ENCODE measurements around the gene FRAS1. TPM values are rescaled to one million over a fixed set of nuclear protein-coding genes. Genes with fewer than 3 reads are reported as not detected.

Gene FRAS1
- total and polyA plus RNA-seq, 2 of the 8 experiments (the other 6 are each of a cell fraction or from before 2014, with no cell fraction given), result 38.5 to 109 TPM

DNA sequence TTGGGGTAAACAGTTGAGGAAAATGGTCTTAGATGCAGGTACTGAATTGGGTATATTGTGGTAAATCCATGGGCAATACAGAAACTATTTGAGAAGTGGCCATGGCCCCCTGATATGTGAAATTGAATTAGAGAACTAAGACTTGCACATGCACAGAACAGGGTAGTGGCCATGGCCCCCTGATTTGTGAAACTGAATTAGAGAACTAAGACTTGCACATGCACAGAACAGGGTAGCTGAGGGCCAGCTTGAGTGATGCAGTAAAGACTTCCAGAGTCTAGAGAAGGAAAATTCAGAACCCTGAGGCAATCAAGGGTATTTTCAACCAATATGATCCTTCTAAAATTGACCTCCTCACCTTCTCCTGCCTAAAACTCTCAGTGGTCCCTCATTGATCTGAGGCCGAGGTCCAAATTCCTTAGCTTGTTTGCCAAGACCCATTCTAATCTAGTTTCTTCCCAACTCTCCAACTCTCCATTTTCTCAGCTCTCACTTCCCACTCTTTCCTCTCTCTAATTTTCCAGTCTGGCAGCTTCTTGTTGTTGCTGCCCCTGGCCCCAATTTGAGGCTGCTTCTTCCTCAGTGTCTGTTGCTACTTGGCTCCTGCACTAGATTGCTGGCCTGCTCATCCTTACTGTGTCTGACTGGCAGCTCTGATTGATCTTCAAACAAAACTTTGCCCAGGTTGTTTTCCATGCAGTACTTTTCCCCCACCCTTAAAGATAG lies 72.4 kb downstream of the FRAS1 start:
- Histone ChIP-seq H4K20me1 (replicated peaks in 1 of 2; ENCODE audit: control insufficient read depth in 1 of 2, insufficient read depth in 2 of 2, low read length in 2 of 2) (peaks cover 0 to 6% of the 10 kb centered on the region in 2 experiments), H3K27ac (ENCODE audit: low read depth, low read length) (no peak overlapping the region), H2BK12ac (ENCODE audit: low read depth, low read length) (no peak overlapping the region), H2AFZ (ENCODE audit: low read length) (no peak overlapping the region), H2BK120ac (replicated peaks; ENCODE audit: low read depth, low read length) (no peak overlapping the region), H3K4ac (replicated peaks; ENCODE audit: insufficient read length, low read depth, low read length) (no peak overlapping the region), H2AK5ac (ENCODE audit: low read depth, low read length) (0 out of 2 replicates have a peak overlapping the region, but pooled peaks have one; percentile 13), H3K14ac (ENCODE audit: insufficient read length) (no peak overlapping the region), H3K4me2 (ENCODE audit: insufficient read depth in 1 of 2, low read depth in 2 of 2, low read length in 2 of 2) (no peak overlapping the region), H4K8ac (ENCODE audit: extremely low read depth, insufficient read depth, low read length) (no peak overlapping the region), H3K9me3 (ENCODE audit: insufficient read depth in 2 of 2, low read depth in 1 of 2, low read length in 1 of 2) (peaks cover 0 to 2% of the 10 kb centered on the region in 2 experiments; a peak in 1 of 4 replicates), H3K18ac (ENCODE audit: extremely low read depth, low read length) (no peak overlapping the region), H3K79me2 (ENCODE audit: control insufficient read depth in 1 of 2, insufficient read depth in 2 of 2, low read length in 2 of 2) (peaks cover 10 to 87% of the 10 kb centered on the region in 2 experiments), H3K79me1 (ENCODE audit: low read depth, low read length) (peaks cover 8% of the 10 kb centered on the region), H4K5ac (ENCODE audit: insufficient read length, low read depth, low read length) (no peak overlapping the region), H3K23me2 (ENCODE audit: low read depth, low read length) (no peaks in the 10 kb centered on the region; the same call in 1 of the 2 replicates), H2BK15ac (ENCODE audit: low read length) (no peak overlapping the region), H4K91ac (replicated peaks; ENCODE audit: insufficient read length, low read length) (no peak overlapping the region), H3K4me3 (ENCODE audit: extremely low read depth in 1 of 4, insufficient read depth in 2 of 4, low read depth in 3 of 4, low read length in 4 of 4) (no peak overlapping the region), H3K23ac (ENCODE audit: insufficient read length) (no peak overlapping the region), H2BK20ac (ENCODE audit: low read length) (no peak overlapping the region), H3K9ac (replicated peaks in 1 of 4; ENCODE audit: extremely low read depth in 1 of 4, low read depth in 3 of 4, low read length in 3 of 4) (no peak overlapping the region), H2BK5ac (ENCODE audit: low read depth, low read length) (no peak overlapping the region), H3K36me3 (ENCODE audit: control insufficient read depth in 2 of 4, insufficient read depth in 4 of 4, low read length in 3 of 4) (no peaks in the 10 kb centered on the region), H3K27me3 (replicated peaks in 1 of 4; ENCODE audit: control insufficient read depth in 3 of 4, extremely low read depth in 1 of 4, insufficient read depth in 3 of 4, low read length in 3 of 4) (no peaks in the 10 kb centered on the region), H3K56ac (replicated peaks; ENCODE audit: insufficient read length, low read depth, low read length) (no peak overlapping the region), H3K4me1 (replicated peaks in 1 of 4; ENCODE audit: control insufficient read depth in 3 of 4, insufficient read depth in 4 of 4, low read length in 3 of 4) (peaks cover 0 to 16% (median 9%) of the 10 kb centered on the region in 4 experiments; a peak in 5 of 7 replicates)
- 93% methylated on average over 1 of the region's 1 CpG; no CpG with 5 or more reads in 1 of the 2 experiments for WGBS, 2 experiments (ENCODE audit: extremely low coverage in 1 of 2, insufficient coverage in 1 of 2, insufficient read length in 1 of 2, insufficient replicate concordance in 2 of 2, low coverage in 1 of 2, low lambda C conversion rate in 2 of 2, missing lambda C conversion rate in 1 of 2)
- POLR2A ChIA-PET (ENCODE audit: partially characterized antibody), result interaction anchor here (0.6 to 1.8 kb wide), 3 partner anchors 9 to 81 kb away, joined by 3 read pairs; partner anchors contain the start of gene FRAS1
- CTCF ChIA-PET (ENCODE audit: partially characterized antibody), result interaction anchor here (0.6 to 1.4 kb wide), 3 partner anchors 12 to 793 kb away, joined by 5 to 6 read pairs (median 5); no protein-coding TSS in a partner anchor
- no peak for TF ChIP-seq KDM1A (IDR thresholded peaks at IDR 0.05; ENCODE audit: borderline replicate concordance, low read length)
- DNase-seq (ENCODE audit: low read depth in 1 of 2, low spot score in 2 of 2), result no peak
- no peak for FAIRE-seq

Measured in H1 (cell line).